GM18907 (cell line): ENCODE data around the gene HCFC2.
"Not testable (repeated sequence)": the region's sequence is repeated elsewhere in the genome, so short reads cannot be mapped to it uniquely, and the experiment has no call there.

Source experiments
- ATAC-seq: cut with Tn5 transposase; IDR thresholded peaks from one replicate; pipeline ENCODE4 v1.9.1; 2021; ENCODE audit warnings: mild to moderate bottlenecking, moderate library complexity; ENCODE audit not compliant: unreplicated experiment

Gene HCFC2

DNA sequence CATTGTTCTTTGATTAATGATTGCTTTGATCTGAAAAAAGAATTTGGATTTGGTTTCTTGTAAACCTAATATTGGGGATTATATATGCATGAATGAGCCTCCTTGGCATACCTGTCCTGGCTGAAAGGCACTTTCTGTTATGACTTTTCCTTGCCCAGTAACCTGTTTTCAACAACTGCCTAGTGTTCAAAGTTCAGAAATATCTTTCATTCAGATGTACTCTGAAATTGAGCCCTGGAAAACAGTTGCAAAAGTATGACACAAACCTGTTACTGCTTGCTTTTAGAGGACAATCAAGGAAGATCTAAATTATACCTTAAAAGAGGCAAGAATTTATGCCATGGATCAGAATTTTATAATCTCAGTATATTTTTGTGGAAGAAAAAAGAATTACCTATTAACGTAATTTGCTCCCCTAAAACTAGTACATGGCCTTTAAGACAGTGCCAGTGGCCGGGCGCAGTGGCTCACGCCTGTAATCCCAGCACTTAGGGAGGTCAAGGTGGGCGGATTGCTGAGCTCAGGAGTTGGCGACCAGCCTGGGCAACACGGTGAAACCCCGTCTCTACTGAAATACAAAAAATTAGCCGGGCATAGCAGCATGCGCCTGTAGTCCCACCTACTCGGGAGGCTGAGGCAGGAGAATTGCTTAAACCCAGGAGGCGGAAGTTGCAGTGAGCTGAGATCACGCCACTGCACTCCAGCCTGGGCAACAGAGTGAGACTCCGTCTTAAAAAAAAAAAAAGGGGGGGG is 50.7 kb downstream of the HCFC2 start:
- not testable (repeated sequence) for ATAC-seq

- no peak for ATAC-seq
Measured at GRCh38 chr12:104115587-104115975, 51.2 kb downstream of the HCFC2 start.

GRCh38 chr12:104121001-104121400 is 56.7 kb downstream of the HCFC2 start:
- no peak for ATAC-seq

DNA sequence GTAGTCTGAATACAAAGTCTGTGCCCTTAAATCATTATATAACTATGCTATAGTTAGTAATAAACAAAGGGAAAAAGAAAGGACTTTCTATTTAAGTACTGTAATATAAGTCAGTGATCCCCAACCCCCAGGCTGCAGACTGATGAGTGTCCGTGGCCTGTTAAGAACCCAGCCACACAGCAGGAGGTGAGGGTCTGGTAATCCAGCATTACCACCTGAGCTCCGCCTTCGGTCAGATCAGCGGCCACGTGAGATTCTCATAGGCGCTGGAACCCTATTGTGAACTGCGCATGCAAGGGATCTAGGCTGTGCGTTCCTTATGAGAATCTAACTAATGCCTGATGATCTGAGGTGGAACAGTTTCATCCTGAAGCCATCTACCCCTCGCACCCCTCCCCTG is 58.0 kb downstream of the HCFC2 start:
- ATAC-seq: no peak

GRCh38 chr12:104126548-104126947 is 62.2 kb downstream of the HCFC2 start:
- ATAC-seq: no peak

DNA sequence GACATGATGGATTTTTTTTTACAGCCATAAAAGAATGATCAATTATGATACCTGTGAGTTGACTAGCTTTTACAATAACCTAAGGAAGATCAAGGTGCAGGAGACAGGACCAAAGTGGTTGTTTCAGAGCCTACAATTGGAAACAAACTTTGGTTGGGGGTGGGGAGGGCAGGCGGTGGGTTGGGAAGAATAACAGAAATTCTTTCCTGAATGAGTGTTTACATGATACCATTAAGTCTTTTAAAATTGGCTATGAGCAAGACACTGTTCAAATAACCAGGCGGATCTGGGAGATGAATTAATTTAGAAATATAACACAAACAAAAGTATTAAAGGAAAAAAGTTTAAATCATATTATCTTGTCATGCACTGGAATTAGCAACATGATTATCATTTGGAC is 66.4 kb downstream of the HCFC2 start:
- ATAC-seq: no peak

- ATAC-seq: no peak
Measured at GRCh38 chr12:104131609-104132008, 67.3 kb downstream of the HCFC2 start.

DNA sequence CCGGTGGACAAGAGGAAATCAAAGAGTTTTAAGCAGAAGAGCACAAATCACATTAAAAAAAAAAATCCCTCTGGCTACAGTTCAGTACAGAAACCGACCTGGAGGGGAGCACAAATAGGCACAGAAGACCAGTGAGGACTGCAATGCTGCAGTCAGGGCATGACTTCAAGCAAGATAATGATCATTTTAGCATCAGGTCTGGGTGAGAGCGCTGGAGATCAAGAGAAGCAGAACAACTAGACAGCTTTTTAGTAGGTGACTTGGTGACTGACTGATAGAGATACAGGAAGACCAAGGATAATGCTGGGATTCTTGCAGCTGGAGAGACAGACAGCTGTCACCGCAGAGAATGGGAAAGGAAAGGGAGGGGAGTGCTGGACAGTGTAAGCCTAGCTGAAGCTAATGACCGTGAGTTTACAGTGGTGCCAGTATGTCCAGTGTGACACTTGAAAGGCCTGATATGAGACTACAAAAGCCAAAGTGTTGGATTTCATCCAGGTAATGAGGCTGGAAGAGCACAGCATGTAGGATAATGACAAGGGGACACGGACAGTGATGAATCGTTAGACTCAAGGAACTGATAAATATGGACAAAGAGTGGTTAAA is 68.1 kb downstream of the HCFC2 start:
- ATAC-seq: no peak

GRCh38 chr12:104133321-104133720 is 69.0 kb downstream of the HCFC2 start:
- ATAC-seq: no peak

DNA sequence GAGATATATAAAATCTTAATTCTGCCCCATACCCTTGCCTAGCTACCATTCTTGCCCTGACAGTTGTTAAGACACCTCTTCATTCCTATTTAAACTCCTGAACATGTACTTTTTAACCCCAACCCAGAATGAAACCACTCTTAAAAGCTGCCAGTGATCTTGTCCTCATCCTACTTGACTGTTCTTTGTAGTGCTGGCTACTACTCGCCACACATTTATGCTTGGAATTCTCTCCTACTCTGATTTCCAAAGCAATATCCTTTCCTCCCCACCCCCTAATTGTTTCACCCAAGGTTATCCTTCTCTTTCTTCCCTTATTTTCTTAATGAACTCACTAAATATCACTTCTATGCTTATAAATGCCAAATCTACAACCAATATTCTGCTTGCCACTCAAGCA is 69.5 kb downstream of the HCFC2 start:
- no peak for ATAC-seq

- ATAC-seq: no peak
Measured at GRCh38 chr12:104134882-104135281, 70.6 kb downstream of the HCFC2 start.

DNA sequence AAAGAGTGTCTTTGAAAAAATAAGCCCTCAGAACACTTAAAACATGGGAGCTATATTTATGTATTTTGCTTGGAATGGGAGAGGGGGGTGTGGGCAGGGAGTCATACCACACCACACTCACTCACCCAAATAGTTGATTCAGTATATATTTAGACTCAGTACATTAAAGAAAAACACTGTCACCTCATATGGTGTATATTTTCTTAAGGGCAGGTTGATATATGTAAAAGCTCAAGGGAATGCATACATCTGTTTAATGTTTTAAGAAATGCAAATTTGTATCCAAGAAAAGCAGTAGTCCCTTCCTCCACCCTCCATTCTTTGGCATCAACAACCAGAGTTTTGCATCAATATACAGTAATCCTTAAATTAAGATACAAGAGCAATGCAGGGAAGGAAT is 72.2 kb downstream of the HCFC2 start:
- ATAC-seq: no peak

- ATAC-seq: peak; percentile 38
Measured at GRCh38 chr12:104137001-104137901, 72.9 kb downstream of the HCFC2 start.

DNA sequence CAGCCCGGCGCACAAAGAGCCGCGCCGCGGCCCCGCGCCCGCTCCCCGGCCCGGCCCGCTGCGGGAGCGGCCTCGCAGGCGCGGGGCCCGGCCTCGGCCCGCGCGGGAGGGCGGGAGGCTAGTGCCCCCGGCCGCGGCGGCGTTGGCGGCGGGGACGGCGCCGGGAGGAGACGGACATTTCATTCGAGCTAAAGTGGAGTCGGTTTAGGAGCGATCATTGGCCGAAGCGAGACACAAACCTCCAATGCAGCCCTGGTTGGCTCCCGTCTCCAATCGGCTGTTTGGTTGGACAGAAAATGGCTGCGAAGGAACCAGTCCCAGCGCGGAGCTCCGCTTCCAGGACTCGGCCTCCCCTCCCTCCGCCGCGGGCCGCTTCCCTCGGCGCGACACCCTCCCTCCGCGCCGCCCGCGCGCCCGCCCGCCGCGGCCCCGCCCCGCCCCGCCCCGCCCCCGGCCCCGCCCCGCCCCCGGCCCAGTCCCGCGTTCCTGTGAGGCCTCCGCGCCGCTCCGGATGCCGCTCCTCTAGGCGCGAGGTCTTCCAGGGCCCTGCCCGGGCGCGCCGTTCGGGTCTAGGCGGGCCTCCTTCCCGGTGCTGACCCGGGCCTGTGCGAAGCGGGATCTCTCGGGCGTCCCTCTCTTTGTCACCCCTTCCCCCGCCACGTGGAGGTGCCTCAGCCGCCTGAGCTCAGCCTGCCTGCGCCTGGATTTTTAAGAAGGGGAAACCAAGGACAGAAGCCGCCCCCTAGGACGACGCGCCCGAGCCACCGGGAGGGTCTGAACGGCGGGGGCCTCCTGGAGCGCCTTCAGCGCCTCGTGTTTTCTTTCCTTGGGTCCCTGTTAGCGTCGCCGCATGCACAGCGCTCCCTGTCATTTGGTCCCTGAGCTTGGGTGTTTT is 73.8 kb downstream of the HCFC2 start, which contains the start of gene NFYB:
TSS of gene NFYB (minus strand) at position 309 of the 895 bp plus-strand sequence. CDS start 2,757 bp downstream, outside the sequence.
- ATAC-seq: peak; percentile 92

DNA sequence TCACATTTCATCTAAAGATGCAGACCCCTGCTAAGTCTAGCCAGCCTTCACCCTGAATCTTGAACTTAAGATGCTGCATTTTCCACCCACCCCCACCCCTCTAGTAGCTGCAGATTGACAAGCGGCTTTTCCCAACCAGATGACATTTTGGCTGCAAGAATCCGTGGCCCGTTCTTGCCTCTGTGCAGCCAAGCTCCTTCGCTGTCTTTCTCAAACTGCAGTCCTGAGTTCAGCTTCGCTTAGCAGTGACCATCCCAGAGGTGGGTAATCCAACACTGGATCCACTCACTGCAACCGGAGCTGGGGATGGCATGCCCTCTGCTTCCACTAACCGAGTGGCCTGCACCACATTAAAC is 74.4 kb downstream of the HCFC2 start:
- no peak for ATAC-seq

DNA sequence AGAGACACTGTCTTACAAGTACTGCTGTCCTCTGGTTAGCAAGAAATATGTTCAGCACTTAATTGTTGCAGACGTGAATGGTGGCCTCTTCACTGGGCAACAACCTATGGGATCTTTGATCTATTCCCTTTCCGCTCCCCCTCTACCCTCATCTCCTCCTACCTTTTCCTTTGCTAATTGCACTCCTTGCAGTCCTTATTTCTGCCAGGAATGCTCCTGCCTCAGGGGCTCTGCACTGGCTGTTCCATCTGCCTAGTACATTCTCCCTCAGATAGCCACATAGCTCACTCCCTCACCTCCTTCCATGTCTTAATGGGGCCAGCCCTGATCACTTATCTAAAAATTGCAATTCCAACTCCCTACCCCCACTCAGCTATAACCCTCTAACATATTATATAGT is 78.2 kb downstream of the HCFC2 start:
- ATAC-seq: no peak

GRCh38 chr12:104143002-104143401 is 78.7 kb downstream of the HCFC2 start:
- no peak for ATAC-seq

DNA sequence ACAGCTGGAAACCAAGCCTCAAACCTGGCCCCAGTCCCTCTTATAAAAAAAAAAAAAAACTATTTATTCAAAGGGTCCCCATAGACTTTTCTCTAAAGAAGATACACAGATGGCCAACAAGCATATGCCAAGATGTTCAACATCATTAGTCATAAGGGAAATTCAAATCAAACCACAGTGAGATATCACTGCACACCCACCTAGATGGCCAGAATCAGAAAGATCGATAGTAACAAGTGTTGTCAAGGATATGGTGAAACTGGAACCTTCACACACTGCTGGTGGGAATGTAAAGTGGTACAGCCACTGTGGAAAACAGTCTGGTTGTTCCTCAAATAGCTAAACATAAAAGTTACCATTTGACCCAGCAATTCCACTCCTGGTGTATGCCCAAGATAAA is 79.6 kb downstream of the HCFC2 start:
- ATAC-seq: no peak

DNA sequence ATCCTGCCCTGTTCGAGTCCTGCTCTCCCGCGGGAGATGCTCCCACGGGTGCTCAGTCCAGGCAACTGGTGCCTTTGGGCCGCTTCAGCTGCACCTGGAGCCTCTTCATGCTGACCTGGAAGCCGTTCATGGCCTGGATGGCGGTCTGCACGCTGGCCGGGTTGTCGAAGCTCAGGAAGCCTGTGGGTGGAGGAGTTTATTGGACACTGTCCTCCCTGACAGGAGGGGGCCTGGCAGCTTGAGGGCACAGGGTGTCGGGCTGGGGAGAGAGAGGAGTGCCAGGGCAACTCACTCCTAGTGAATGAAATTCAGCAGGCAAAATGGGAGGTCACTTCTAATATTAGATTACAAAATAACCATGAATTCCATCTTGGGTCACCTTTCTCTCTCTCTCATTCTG is 83.0 kb downstream of the HCFC2 start:
- ATAC-seq: no peak

- no peak for ATAC-seq
Measured at GRCh38 chr12:104150416-104150815, 86.1 kb downstream of the HCFC2 start.
